ENCODE data around the gene OPA3. TPM values are rescaled to one million over a fixed set of nuclear protein-coding genes. Genes with fewer than 3 reads are reported as not detected.

The OPA3 gene
- total RNA-seq, 1 donor from 2014 or later, result 6.4 TPM

Other genes starting within 250 kb of the OPA3 start
- gene KLC3, start 244.1 kb downstream of the OPA3 start, total RNA-seq, result 13.7 TPM
- 6.2 TPM for gene ERCC2, start 214.2 kb downstream of the OPA3 start, total RNA-seq
- 20.5 TPM for gene PPP1R13L, start 179.7 kb downstream of the OPA3 start, total RNA-seq
- 6.3 TPM for gene POLR1G, start 178.2 kb downstream of the OPA3 start, total RNA-seq
- gene ERCC1, start 160.9 kb downstream of the OPA3 start, total RNA-seq, result 89.4 TPM
- gene FOSB, start 116.8 kb downstream of the OPA3 start, total RNA-seq, result 5.0 TPM
- 73.1 TPM for gene RTN2, start 87.8 kb downstream of the OPA3 start, total RNA-seq
- gene PPM1N, start 86.4 kb downstream of the OPA3 start, total RNA-seq, result 1.4 TPM
- gene VASP, start 77.3 kb downstream of the OPA3 start, total RNA-seq, result 25.7 TPM
- 0.31 TPM for gene GPR4, start 17.4 kb upstream of the OPA3 start, total RNA-seq
- 16.1 TPM for gene EML2, start 54.6 kb upstream of the OPA3 start, total RNA-seq
- not detected for gene GIPR, start 83.4 kb upstream of the OPA3 start, total RNA-seq
- 88.4 TPM for gene SNRPD2, start 107.2 kb upstream of the OPA3 start, total RNA-seq
- gene QPCTL, start 107.9 kb upstream of the OPA3 start, total RNA-seq, result 3.3 TPM
- gene FBXO46, start 146.1 kb upstream of the OPA3 start, total RNA-seq, result 13.2 TPM
- gene MEIOSIN, start 148.6 kb upstream of the OPA3 start, total RNA-seq, result not detected
- 21.5 TPM for gene SIX5, start 184.4 kb upstream of the OPA3 start, total RNA-seq
- gene DMPK, start 197.7 kb upstream of the OPA3 start, total RNA-seq, result 181 TPM
- gene DMWD, start 208.0 kb upstream of the OPA3 start, total RNA-seq, result 38.1 TPM
- not detected for gene RSPH6A, start 230.5 kb upstream of the OPA3 start, total RNA-seq